Gastroesophageal sphincter (tissue), 3 donors: ENCODE results near the gene SNCAIP.

ENCODE experiments used
- POLR2AphosphoS5 ChIP-seq: sonication (generic); formaldehyde crosslinking; IDR thresholded peaks from one replicate; pipeline ENCODE4 v1.6.1; 2017; ENCODE audit warnings: antibody characterized with exemption
- TF ChIP-seq, protein P1 (sequence below), 4 experiments: fragments of 200-600 bp in 2 of 4; fragments of 450-650 bp in 2 of 4; sonication (generic) in 1 of 4; IDR thresholded peaks; one replicate each; pipeline ENCODE4 v1.5.1; 2017 to 2019; ENCODE audit warnings: antibody characterized with exemption in 4 of 4, mild to moderate bottlenecking in 2 of 4, moderate library complexity in 2 of 4

DNA sequence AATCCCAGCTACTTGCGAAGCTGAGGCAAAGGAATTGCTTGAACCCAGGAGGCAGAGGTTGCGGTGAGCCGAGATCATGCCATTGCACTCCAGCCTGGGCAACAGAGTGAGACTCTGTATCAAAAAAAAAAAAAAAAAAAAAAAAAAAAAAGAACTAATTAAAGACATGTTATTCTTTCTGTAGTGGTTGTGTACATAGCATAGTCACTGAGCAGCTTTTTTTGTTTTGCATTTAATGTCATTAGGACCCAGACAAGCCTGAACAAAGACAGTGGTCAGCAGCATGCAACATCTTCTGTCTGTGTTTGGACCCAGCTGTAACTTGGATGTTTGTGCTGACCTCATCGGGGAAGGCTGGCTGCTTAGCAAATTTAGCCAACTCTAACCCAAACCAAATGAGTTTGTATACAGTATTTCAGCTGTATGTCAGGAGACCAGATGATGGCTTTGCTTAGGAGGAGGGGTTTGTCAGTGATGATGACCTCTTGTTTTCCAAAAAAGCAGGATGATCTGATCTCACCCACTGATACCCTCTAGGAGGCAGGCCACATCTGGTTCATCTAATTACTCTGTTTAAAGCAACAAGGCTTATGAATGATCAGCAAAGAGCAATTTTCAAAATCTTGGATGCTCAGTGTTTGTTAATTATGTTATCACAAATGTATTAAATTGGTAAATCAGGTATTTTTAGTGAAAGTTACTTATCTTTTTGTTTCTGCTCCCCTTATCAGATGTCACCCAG lies 39.5 kb downstream of the SNCAIP start:
- TF ChIP-seq POLR2AphosphoS5: no peak
- TF ChIP-seq, protein P1, sequence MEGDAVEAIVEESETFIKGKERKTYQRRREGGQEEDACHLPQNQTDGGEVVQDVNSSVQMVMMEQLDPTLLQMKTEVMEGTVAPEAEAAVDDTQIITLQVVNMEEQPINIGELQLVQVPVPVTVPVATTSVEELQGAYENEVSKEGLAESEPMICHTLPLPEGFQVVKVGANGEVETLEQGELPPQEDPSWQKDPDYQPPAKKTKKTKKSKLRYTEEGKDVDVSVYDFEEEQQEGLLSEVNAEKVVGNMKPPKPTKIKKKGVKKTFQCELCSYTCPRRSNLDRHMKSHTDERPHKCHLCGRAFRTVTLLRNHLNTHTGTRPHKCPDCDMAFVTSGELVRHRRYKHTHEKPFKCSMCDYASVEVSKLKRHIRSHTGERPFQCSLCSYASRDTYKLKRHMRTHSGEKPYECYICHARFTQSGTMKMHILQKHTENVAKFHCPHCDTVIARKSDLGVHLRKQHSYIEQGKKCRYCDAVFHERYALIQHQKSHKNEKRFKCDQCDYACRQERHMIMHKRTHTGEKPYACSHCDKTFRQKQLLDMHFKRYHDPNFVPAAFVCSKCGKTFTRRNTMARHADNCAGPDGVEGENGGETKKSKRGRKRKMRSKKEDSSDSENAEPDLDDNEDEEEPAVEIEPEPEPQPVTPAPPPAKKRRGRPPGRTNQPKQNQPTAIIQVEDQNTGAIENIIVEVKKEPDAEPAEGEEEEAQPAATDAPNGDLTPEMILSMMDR (IDR thresholded peaks at IDR 0.05): no peak
